ENCODE measurements around the gene ZNF493.

Gene ZNF493

GRCh38 chr19:21396893-21397572, at the start of gene ZNF493:
ZNF493 (plus strand) TSS chr19:21397133; CDS start chr19:21397238, 105 bp downstream.
- no peak for TF ChIP-seq CTCF (IDR thresholded peaks at IDR 0.05; ENCODE audit: low read length, missing control alignments)
- DNase-seq (ENCODE audit: low read depth) = peak; percentile 96
- peak within 1 kb of the TSS; percentile 88 for H3K4me3 ChIP-seq (replicated peaks; ENCODE audit: low read depth, low read length)

- no peak overlapping the region for H3K4me3 ChIP-seq (replicated peaks; ENCODE audit: low read depth, low read length)
- no peak for TF ChIP-seq CTCF (IDR thresholded peaks at IDR 0.05; ENCODE audit: low read length, missing control alignments)
- no peak for DNase-seq (ENCODE audit: low read depth)
Observed at GRCh38 chr19:21352830-21353229, 44.1 kb upstream of the ZNF493 start.

GRCh38 chr19:21358768-21359451, 38.0 kb upstream of the ZNF493 start, which contains the start of gene ZNF738:
ZNF738 (plus strand) TSS chr19:21359000; CDS start chr19:21359141, 141 bp downstream.
- peak within 1 kb of the TSS; percentile 72 for H3K4me3 ChIP-seq (replicated peaks; ENCODE audit: low read depth, low read length)
- no peak for TF ChIP-seq CTCF (IDR thresholded peaks at IDR 0.05; ENCODE audit: low read length, missing control alignments)
- peak; percentile 97 for DNase-seq (ENCODE audit: low read depth)

GRCh38 chr19:21362291-21362690, 34.6 kb upstream of the ZNF493 start:
- DNase-seq (ENCODE audit: low read depth) = no peak
- TF ChIP-seq CTCF (IDR thresholded peaks at IDR 0.05; ENCODE audit: low read length, missing control alignments) = no peak
- H3K4me3 ChIP-seq (replicated peaks; ENCODE audit: low read depth, low read length) = no peak overlapping the region

GRCh38 chr19:21383980-21384582, 12.9 kb upstream of the ZNF493 start:
- no peak overlapping the region for H3K4me3 ChIP-seq (replicated peaks; ENCODE audit: low read depth, low read length)
- TF ChIP-seq CTCF (IDR thresholded peaks at IDR 0.05; ENCODE audit: low read length, missing control alignments) = no peak
- no peak for DNase-seq (ENCODE audit: low read depth)

- TF ChIP-seq CTCF (IDR thresholded peaks at IDR 0.05; ENCODE audit: low read length, missing control alignments) = no peak
- DNase-seq (ENCODE audit: low read depth) = no peak
- H3K4me3 ChIP-seq (replicated peaks; ENCODE audit: low read depth, low read length) = no peak overlapping the region
Observed at GRCh38 chr19:21396121-21396520, 812 bp upstream of the ZNF493 start.

Measured in fibroblast of pulmonary artery (primary cell).